K562 (cell line): ENCODE data around the gene SNAPC2. TPM values are rescaled to one million over a fixed set of nuclear protein-coding genes. Genes with fewer than 3 reads are reported as not detected.

ENCODE experiments used
- ARID2 ChIP-seq: fragments of 450-650 bp; IDR thresholded peaks from 2 replicates; pipeline ENCODE4 v1.6.1; 2017; ENCODE audit warnings: antibody characterized with exemption, mild to moderate bottlenecking
- C11orf30 ChIP-seq: fragments of 450-650 bp; IDR thresholded peaks from 2 replicates; pipeline ENCODE4 v1.6.1; 2016; ENCODE audit warnings: low read depth, mild to moderate bottlenecking
- ERF ChIP-seq: fragments of 450-650 bp; formaldehyde crosslinking; IDR thresholded peaks from 2 replicates; pipeline ENCODE4 v1.4.0; 2020; ENCODE audit warnings: mild to moderate bottlenecking, mixed read lengths
- ESRRB ChIP-seq: fragments of 250-450 bp; sonication (Bioruptor Pico); IDR thresholded peaks from 2 replicates; pipeline ENCODE4 v1.5.0; 2020; ENCODE audit warnings: mild to moderate bottlenecking, moderate library complexity, borderline replicate concordance
- FOXM1 ChIP-seq, 2 experiments: fragments of 450-650 bp in 1 of 2; sonication (generic) in 1 of 2; formaldehyde crosslinking in 1 of 2; IDR thresholded peaks; 2 replicates each; pipeline versions ENCODE4 v1.6.1 to v1.9.0; 2017 to 2022; ENCODE audit warnings: low read depth in 2 of 2, mild to moderate bottlenecking in 2 of 2, missing genetic modification reagents in 1 of 2, moderate library complexity in 1 of 2
- HINFP ChIP-seq: fragments of 450-650 bp; conservative IDR thresholded peaks from 2 replicates; pipeline ENCODE4 v1.6.1; 2016; ENCODE audit warnings: missing genetic modification characterization, low read depth, mild to moderate bottlenecking, control low read depth, missing compliant biosample characterization
- HMG20A ChIP-seq: fragments of 450-650 bp; formaldehyde crosslinking; conservative IDR thresholded peaks from 2 replicates; pipeline ENCODE4 v1.4.0; 2020; ENCODE audit warnings: mild to moderate bottlenecking, mixed read lengths
- L3MBTL2 ChIP-seq: fragments of 450-650 bp; IDR thresholded peaks from 2 replicates; pipeline ENCODE4 v1.6.1; 2016; ENCODE audit warnings: mild to moderate bottlenecking, moderate library complexity
- SP2 ChIP-seq: IDR thresholded peaks from 2 replicates; pipeline ENCODE4 v1.6.1; 2011; ENCODE audit warnings: mild to moderate bottlenecking, low read depth, low read length, moderate library complexity; ENCODE audit not compliant: poor library complexity, severe bottlenecking; ENCODE audit errors: extremely low read depth
- STAT5B ChIP-seq: fragments of 250-450 bp; sonication (Bioruptor Pico); IDR thresholded peaks from 2 replicates; pipeline ENCODE4 v1.8.0; 2021; ENCODE audit warnings: mild to moderate bottlenecking, inconsistent platforms
- THAP12 ChIP-seq: fragments of 250-450 bp; sonication (Bioruptor Pico); IDR thresholded peaks from 2 replicates; pipeline ENCODE4 v1.9.0; 2021; ENCODE audit warnings: mild to moderate bottlenecking, inconsistent platforms
- ZBTB8A ChIP-seq: fragments of 450-650 bp; IDR thresholded peaks from 2 replicates; pipeline ENCODE4 v1.6.1; 2018; ENCODE audit warnings: mild to moderate bottlenecking, moderate library complexity; ENCODE audit not compliant: partially characterized antibody
- polyA plus RNA-seq, 8 experiments: library from polyadenylated mRNA; depleted of rRNA in 4 of 8; stranded (reverse) in 5 of 8; unstranded in 3 of 8; fragments of >200 nt; fragmentation: Nextera tagmentation in 2 of 8; fragmentation: Illumina TruSeq in 1 of 8; extraction: Ambion mirVana in 2 of 8; extraction: Trizol in 1 of 8; gene quantifications; 2 replicates each; pipeline versions ENCODE4 v1.2.1 to v1.2.3, GENCODE V29; 2011 to 2014; ENCODE audit warnings: inconsistent platforms in 1 of 8, missing spikeins in 1 of 8
- total RNA-seq, 7 experiments: library from RNA; depleted of rRNA in 6 of 7; stranded (reverse); fragments of >200 nt in 6 of 7; fragmentation: Illumina TruSeq in 2 of 7; extraction: Trizol in 2 of 7; gene quantifications; 2 replicates each; pipeline versions ENCODE4 v1.2.1 to v1.2.3, GENCODE V29; 2011 to 2021; ENCODE audit warnings: low replicate concordance in 1 of 7
- TF ChIP-seq, protein P1 (sequence below), 2 experiments: fragments of 450-650 bp; formaldehyde crosslinking in 1 of 2; IDR thresholded peaks; 2 replicates each; pipeline versions ENCODE4 v1.4.0 to v1.6.1; 2014 to 2020; ENCODE audit warnings: mild to moderate bottlenecking in 2 of 2, borderline replicate concordance in 1 of 2, low read depth in 1 of 2

The SNAPC2 gene
- total and polyA plus RNA-seq, 9 of the 15 experiments (the other 6 are each of a cell fraction or from before 2014, with no cell fraction given) = 0.59 to 45.1 (median 15.3) TPM

DNA sequence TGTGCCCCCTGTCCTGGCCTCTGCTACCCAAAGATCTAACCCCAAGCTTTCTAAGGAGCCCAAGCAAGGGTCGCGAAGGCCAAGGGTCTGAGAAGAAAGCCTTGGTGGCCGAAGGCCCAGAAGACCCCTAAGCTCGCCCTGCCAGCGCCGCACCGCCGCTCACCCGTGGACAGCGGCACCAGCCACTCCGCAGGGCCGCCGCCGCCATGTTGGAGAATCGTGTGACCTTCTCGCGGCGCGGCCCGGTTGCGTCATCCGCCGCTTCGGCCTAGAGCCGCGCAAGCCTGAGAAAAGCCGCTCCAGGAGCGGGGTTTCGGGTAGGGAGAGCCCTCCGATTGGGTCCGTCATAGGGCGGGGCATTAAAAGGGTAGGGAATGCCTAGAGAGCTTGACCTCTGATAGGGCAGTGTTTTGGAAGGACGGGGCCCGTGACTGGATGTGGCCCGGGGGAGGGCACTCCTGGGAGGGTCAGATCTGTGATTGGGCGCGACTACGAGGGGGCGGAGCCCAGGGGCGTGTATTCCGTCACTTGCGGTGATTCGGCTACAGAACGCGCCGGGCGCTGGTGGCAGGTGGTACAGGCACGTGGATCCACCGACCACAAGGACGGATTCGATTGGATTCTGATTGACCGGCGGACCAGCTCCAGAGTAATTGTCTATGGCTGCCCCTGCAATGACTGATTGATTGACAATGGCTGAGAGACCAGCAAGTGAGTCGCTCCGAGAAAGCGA is 23.5 kb downstream of the SNAPC2 start, which contains the start of gene TIMM44 (continued):
- TF ChIP-seq C11orf30 (peak; percentile 97), ZBTB8A (no peak), ESRRB (CRISPR knock-in tag) (no peak), STAT5B (no peak), L3MBTL2 (peak; percentile 92), ARID2 (no peak), HMG20A (CRISPR knock-in tag) (0 out of 2 replicates have a peak, but pooled peaks have one; percentile 35), FOXM1 (IDR thresholded peaks at IDR 0.05; ENCODE audit: low read depth) (no peak; the same call in 1 of the 2 replicates), FOXM1 (CRISPR knock-in tag; IDR thresholded peaks at IDR 0.05; ENCODE audit: low read depth) (peak; percentile 61; the same call in 1 of the 2 replicates), THAP12 (CRISPR knock-in tag) (peak; percentile 88), SP2 (peak; percentile 65), HINFP (tag) (no peak), ERF (peak; percentile 33; the same call in 1 of the 2 replicates)
- TF ChIP-seq, protein P1, sequence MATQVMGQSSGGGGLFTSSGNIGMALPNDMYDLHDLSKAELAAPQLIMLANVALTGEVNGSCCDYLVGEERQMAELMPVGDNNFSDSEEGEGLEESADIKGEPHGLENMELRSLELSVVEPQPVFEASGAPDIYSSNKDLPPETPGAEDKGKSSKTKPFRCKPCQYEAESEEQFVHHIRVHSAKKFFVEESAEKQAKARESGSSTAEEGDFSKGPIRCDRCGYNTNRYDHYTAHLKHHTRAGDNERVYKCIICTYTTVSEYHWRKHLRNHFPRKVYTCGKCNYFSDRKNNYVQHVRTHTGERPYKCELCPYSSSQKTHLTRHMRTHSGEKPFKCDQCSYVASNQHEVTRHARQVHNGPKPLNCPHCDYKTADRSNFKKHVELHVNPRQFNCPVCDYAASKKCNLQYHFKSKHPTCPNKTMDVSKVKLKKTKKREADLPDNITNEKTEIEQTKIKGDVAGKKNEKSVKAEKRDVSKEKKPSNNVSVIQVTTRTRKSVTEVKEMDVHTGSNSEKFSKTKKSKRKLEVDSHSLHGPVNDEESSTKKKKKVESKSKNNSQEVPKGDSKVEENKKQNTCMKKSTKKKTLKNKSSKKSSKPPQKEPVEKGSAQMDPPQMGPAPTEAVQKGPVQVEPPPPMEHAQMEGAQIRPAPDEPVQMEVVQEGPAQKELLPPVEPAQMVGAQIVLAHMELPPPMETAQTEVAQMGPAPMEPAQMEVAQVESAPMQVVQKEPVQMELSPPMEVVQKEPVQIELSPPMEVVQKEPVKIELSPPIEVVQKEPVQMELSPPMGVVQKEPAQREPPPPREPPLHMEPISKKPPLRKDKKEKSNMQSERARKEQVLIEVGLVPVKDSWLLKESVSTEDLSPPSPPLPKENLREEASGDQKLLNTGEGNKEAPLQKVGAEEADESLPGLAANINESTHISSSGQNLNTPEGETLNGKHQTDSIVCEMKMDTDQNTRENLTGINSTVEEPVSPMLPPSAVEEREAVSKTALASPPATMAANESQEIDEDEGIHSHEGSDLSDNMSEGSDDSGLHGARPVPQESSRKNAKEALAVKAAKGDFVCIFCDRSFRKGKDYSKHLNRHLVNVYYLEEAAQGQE (IDR thresholded peaks at IDR 0.05; ENCODE audit: borderline replicate concordance) = peak; percentile 66
- TF ChIP-seq, protein P1 (CRISPR knock-in tag; IDR thresholded peaks at IDR 0.05; ENCODE audit: low read depth) = peak; percentile 61
